ENCODE data around the gene SRA1. TPM values are rescaled to one million over a fixed set of nuclear protein-coding genes. Genes with fewer than 3 reads are reported as not detected.

SRA1 gene
- total RNA-seq, 1 donor from 2014 or later: 15.1 TPM

DNA sequence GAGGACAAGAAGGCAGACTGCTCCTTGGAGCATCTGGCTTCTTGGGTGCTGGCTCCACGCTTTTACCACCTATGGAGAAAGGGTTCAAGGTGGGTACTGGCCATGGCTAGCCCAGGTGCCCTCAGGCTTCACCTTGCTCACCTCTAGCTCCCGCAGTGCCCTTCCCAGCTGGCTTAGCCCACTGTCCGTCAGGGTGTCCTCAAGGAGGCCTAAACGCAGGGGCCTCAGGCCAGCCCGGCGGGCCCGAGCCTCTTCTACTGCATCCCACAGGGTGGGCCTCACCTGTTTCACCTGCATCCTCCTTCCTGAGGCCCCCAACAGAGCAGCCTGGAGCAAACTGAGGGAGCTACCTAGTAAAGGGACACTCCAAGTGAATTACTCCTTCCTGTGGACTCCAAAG is 16.4 kb upstream of the SRA1 start:
- Histone ChIP-seq H3K9ac (ENCODE audit: low read depth in 1 of 3, low read length in 3 of 3) (no peak overlapping the region), H3K9me3 (ENCODE audit: control insufficient read depth in 3 of 3, low read length in 3 of 3) (no peaks in the 10 kb centered on the region), H3K4me3 (ENCODE audit: low read length in 3 of 3) (no peak overlapping the region), H3K36me3 (ENCODE audit: control insufficient read depth in 3 of 3, insufficient read depth in 3 of 3, low read length in 3 of 3) (peaks cover 0 to 2% (median 0%) of the 10 kb centered on the region in 3 donors), H3K27me3 (ENCODE audit: control insufficient read depth in 3 of 3, insufficient read depth in 3 of 3, low read length in 3 of 3) (no peaks in the 10 kb centered on the region), H3K27ac (ENCODE audit: low read depth, low read length) (peak overlapping the region; percentile 45), H3K4me1 (ENCODE audit: control insufficient read depth in 3 of 3, insufficient read depth in 3 of 3, low read length in 3 of 3) (peaks cover 38 to 53% (median 45%) of the 10 kb centered on the region in 3 donors)

DNA sequence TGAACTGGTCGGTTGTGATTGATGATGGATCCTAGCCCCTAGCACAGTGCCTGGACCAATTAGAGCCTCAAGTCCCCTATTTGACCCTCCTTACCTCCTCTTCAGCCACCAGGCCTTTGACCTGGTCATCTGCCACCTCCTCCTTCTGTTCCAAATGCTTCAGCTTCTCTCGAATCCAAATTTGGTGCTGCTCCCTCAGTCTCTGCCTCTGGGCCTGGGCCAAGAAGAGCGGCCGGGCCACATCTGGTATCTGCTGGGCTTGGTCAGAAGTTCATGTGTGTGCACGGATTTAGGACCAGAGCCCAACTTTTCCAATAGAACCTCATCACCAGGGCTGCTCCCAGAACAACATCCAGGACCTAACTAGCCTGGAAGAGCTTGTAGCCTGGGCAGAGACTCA is 13.8 kb upstream of the SRA1 start:
- H3K36me3 ChIP-seq (ENCODE audit: control insufficient read depth in 3 of 3, insufficient read depth in 3 of 3, low read length in 3 of 3): peaks cover 18 to 23% (median 22%) of the 10 kb centered on the region in 3 donors
- H3K27me3 ChIP-seq (ENCODE audit: control insufficient read depth in 3 of 3, insufficient read depth in 3 of 3, low read length in 3 of 3): no peaks in the 10 kb centered on the region
- no peaks in the 10 kb centered on the region for H3K9me3 ChIP-seq (ENCODE audit: control insufficient read depth in 3 of 3, low read length in 3 of 3)
- H3K27ac ChIP-seq (ENCODE audit: low read depth, low read length): peak overlapping the region; percentile 93
- H3K4me3 ChIP-seq (ENCODE audit: low read length in 3 of 3): no peak overlapping the region
- no peak overlapping the region for H3K9ac ChIP-seq (ENCODE audit: low read depth in 1 of 3, low read length in 3 of 3)
- peaks cover 61 to 79% (median 70%) of the 10 kb centered on the region in 3 donors for H3K4me1 ChIP-seq (ENCODE audit: control insufficient read depth in 3 of 3, insufficient read depth in 3 of 3, low read length in 3 of 3)

DNA sequence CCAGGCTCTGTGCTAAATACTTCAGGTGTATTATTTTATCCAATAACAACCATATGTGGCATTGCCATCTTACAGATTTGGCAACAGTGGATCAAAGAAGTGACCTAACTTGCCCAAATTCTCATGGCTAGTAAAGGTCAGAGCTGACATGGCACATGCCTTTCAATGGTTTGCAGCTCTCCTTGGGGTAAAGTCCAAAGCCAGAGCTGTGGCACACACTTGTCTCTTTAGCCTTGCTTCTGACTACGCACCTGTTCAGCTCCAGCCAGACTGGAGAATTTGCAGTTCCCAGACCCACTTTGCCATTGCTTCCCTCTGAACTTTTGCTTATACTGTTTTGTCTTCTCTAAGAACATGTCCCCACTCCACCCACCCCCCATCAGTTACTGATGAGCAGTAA is 13.2 kb upstream of the SRA1 start:
- H3K27ac ChIP-seq (ENCODE audit: low read depth, low read length): peak overlapping the region; percentile 93

DNA sequence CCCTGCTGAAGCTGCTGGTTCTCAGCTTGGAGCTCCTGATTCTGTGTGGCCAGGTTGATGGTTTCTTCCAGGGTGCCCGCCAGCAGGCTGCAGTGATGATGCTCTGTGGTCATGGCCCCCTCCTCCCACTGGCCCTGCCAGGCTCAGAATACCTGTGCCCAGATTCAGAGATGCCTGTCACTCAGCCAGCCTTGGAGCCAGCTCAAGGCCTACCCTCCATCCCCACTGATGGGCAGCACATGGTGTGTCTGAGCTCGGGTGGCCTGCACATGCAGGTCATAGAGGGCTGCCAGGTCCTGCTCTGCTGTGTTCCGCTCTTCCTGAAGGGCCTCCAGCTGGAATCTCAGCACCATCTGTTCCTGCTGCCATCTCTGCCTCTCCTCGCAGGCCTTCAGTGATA is 12.8 kb upstream of the SRA1 start:
- no peaks in the 10 kb centered on the region for H3K27me3 ChIP-seq (ENCODE audit: control insufficient read depth in 3 of 3, insufficient read depth in 3 of 3, low read length in 3 of 3)
- H3K4me1 ChIP-seq (ENCODE audit: control insufficient read depth in 3 of 3, insufficient read depth in 3 of 3, low read length in 3 of 3): peaks cover 72 to 85% (median 78%) of the 10 kb centered on the region in 3 donors
- peak overlapping the region; percentile 17 to 75 (median 68) for H3K9ac ChIP-seq (ENCODE audit: low read depth in 1 of 3, low read length in 3 of 3)
- H3K27ac ChIP-seq (ENCODE audit: low read depth, low read length): peak overlapping the region; percentile 93
- H3K36me3 ChIP-seq (ENCODE audit: control insufficient read depth in 3 of 3, insufficient read depth in 3 of 3, low read length in 3 of 3): peaks cover 18 to 26% (median 23%) of the 10 kb centered on the region in 3 donors
- H3K9me3 ChIP-seq (ENCODE audit: control insufficient read depth in 3 of 3, low read length in 3 of 3): no peaks in the 10 kb centered on the region
- peak overlapping the region in 2 of 3 donors; percentile 7 to 11 for H3K4me3 ChIP-seq (ENCODE audit: low read length in 3 of 3)

More for the DNA sequence above, 13.2 kb upstream of the SRA1 start:
- Histone ChIP-seq H3K4me3 (ENCODE audit: low read length in 3 of 3) (no peak overlapping the region), H3K4me1 (ENCODE audit: control insufficient read depth in 3 of 3, insufficient read depth in 3 of 3, low read length in 3 of 3) (peaks cover 67 to 85% (median 76%) of the 10 kb centered on the region in 3 donors), H3K36me3 (ENCODE audit: control insufficient read depth in 3 of 3, insufficient read depth in 3 of 3, low read length in 3 of 3) (peaks cover 18 to 26% (median 23%) of the 10 kb centered on the region in 3 donors), H3K9me3 (ENCODE audit: control insufficient read depth in 3 of 3, low read length in 3 of 3) (no peaks in the 10 kb centered on the region), H3K27me3 (ENCODE audit: control insufficient read depth in 3 of 3, insufficient read depth in 3 of 3, low read length in 3 of 3) (no peaks in the 10 kb centered on the region), H3K9ac (ENCODE audit: low read depth in 1 of 3, low read length in 3 of 3) (peak overlapping the region in 1 of 3 donors; percentile 17)

DNA sequence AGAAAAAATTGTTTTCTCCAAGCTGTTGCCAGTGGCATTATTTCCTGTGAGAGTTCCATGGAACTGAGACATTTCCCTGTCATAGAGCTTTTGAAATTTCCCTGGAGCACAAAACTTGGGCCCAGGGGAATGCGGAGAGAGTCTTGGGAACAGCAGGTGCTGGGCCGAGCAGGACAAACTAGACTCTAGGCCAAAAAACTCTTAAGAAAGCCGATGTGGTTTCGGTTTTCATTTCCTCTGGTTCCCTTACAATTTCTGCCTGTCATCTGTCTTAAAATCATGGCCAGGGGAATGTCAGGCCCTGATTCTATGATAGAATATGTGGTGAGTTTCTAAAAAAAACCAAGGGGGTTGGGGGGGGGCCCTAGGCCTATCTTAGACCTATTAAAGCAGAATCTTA is 11.9 kb upstream of the SRA1 start:
- Histone ChIP-seq H3K9me3 (ENCODE audit: control insufficient read depth in 3 of 3, low read length in 3 of 3) (no peaks in the 10 kb centered on the region), H3K4me3 (ENCODE audit: low read length in 3 of 3) (peak overlapping the region in 2 of 3 donors; percentile 3 to 29), H3K27ac (ENCODE audit: low read depth, low read length) (peak overlapping the region; percentile 93), H3K4me1 (ENCODE audit: control insufficient read depth in 3 of 3, insufficient read depth in 3 of 3, low read length in 3 of 3) (peaks cover 72 to 82% (median 78%) of the 10 kb centered on the region in 3 donors), H3K27me3 (ENCODE audit: control insufficient read depth in 3 of 3, insufficient read depth in 3 of 3, low read length in 3 of 3) (no peaks in the 10 kb centered on the region), H3K9ac (ENCODE audit: low read depth in 1 of 3, low read length in 3 of 3) (peak overlapping the region; percentile 17 to 75 (median 68)), H3K36me3 (ENCODE audit: control insufficient read depth in 3 of 3, insufficient read depth in 3 of 3, low read length in 3 of 3) (peaks cover 18 to 26% (median 23%) of the 10 kb centered on the region in 3 donors)

DNA sequence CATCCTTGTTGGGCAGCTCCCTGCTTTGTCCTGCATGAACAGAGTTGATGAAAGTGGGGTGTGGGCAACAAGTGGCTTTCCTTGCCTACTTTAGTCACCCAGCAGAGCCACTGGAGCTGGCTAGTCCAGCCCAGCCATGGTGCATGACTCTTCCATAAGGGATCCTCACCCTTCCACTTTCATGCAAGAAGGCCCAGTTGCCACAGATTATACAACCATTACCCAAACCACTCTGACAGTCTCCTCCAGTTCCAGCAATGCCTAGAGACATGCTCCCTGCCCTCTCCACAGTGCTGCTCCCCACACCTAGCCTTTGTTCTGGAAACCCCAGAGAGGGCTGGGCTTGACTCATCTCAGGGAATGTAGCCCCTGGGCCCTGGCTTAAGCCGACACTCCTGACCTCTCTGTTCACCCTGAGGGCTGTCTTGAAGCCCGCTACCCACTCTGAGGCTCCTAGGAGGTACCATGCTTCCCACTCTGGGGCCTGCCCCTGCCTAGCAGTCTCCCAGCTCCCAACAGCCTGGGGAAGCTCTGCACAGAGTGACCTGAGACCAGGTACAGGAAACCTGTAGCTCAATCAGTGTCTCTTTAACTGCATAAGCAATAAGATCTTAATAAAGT is 11.3 kb upstream of the SRA1 start:
- no peaks in the 10 kb centered on the region for H3K27me3 ChIP-seq (ENCODE audit: control insufficient read depth in 3 of 3, insufficient read depth in 3 of 3, low read length in 3 of 3)
- peaks cover 70 to 81% (median 78%) of the 10 kb centered on the region in 3 donors for H3K4me1 ChIP-seq (ENCODE audit: control insufficient read depth in 3 of 3, insufficient read depth in 3 of 3, low read length in 3 of 3)
- no peaks in the 10 kb centered on the region for H3K9me3 ChIP-seq (ENCODE audit: control insufficient read depth in 3 of 3, low read length in 3 of 3)
- peak overlapping the region in 2 of 3 donors; percentile 29 for H3K4me3 ChIP-seq (ENCODE audit: low read length in 3 of 3)
- H3K9ac ChIP-seq (ENCODE audit: low read depth in 1 of 3, low read length in 3 of 3): peak overlapping the region; percentile 17 to 68 (median 51)
- peak overlapping the region; percentile 93 for H3K27ac ChIP-seq (ENCODE audit: low read depth, low read length)
- H3K36me3 ChIP-seq (ENCODE audit: control insufficient read depth in 3 of 3, insufficient read depth in 3 of 3, low read length in 3 of 3): peaks cover 18 to 26% (median 23%) of the 10 kb centered on the region in 3 donors

DNA sequence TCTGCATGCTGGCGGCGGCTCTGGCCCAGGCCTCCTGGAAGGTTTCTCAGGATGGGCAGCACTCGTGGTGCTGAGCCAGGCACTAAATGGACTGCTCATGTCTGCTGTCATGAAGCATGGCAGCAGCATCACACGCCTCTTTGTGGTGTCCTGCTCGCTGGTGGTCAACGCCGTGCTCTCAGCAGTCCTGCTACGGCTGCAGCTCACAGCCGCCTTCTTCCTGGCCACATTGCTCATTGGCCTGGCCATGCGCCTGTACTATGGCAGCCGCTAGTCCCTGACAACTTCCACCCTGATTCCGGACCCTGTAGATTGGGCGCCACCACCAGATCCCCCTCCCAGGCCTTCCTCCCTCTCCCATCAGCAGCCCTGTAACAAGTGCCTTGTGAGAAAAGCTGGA is 10.6 kb upstream of the SRA1 start:
- H3K9ac ChIP-seq (ENCODE audit: low read depth in 1 of 3, low read length in 3 of 3): peak overlapping the region in 1 of 3 donors; percentile 17
- no peaks in the 10 kb centered on the region for H3K9me3 ChIP-seq (ENCODE audit: control insufficient read depth in 3 of 3, low read length in 3 of 3)
- H3K27ac ChIP-seq (ENCODE audit: low read depth, low read length): peak overlapping the region; percentile 93
- peaks cover 18 to 26% (median 23%) of the 10 kb centered on the region in 3 donors for H3K36me3 ChIP-seq (ENCODE audit: control insufficient read depth in 3 of 3, insufficient read depth in 3 of 3, low read length in 3 of 3)
- H3K4me3 ChIP-seq (ENCODE audit: low read length in 3 of 3): no peak overlapping the region
- peaks cover 76 to 86% (median 82%) of the 10 kb centered on the region in 3 donors for H3K4me1 ChIP-seq (ENCODE audit: control insufficient read depth in 3 of 3, insufficient read depth in 3 of 3, low read length in 3 of 3)
- no peaks in the 10 kb centered on the region for H3K27me3 ChIP-seq (ENCODE audit: control insufficient read depth in 3 of 3, insufficient read depth in 3 of 3, low read length in 3 of 3)

DNA sequence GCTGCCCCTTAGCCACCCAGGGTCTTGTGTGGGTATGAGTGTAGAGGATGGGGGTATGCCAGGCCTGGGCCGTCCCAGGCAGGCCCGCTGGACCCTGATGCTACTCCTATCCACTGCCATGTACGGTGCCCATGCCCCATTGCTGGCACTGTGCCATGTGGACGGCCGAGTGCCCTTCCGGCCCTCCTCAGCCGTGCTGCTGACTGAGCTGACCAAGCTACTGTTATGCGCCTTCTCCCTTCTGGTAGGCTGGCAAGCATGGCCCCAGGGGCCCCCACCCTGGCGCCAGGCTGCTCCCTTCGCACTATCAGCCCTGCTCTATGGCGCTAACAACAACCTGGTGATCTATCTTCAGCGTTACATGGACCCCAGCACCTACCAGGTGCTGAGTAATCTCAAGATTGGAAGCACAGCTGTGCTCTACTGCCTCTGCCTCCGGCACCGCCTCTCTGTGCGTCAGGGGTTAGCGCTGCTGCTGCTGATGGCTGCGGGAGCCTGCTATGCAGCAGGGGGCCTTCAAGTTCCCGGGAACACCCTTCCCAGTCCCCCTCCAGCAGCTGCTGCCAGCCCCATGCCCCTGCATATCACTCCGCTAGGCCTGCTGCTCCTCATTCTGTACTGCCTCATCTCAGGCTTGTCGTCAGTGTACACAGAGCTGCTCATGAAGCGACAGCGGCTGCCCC is 10.0 kb upstream of the SRA1 start:
- Histone ChIP-seq H3K4me1 (ENCODE audit: control insufficient read depth in 3 of 3, insufficient read depth in 3 of 3, low read length in 3 of 3) (peaks cover 81 to 92% (median 88%) of the 10 kb centered on the region in 3 donors), H3K27ac (ENCODE audit: low read depth, low read length) (no peak overlapping the region)

DNA sequence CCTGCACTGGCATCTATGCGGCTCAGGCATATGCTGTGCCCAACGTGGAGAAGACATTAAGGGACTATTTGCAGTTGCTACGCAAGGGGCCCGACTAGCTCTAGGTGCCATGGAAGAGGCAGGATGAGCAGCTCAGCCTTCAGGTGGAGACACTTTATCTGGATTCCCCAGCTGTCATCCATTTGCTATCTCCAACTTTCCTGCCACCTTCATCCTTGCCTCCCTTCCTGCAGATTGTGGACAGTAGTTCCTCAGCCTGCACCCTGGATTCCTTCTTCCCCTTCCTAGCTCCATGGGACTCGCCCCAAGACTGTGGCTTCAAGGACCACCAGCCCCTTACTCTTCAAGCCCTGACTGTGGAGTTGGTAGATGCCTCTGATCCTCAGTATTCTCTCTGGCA is 9.4 kb upstream of the SRA1 start:
- Histone ChIP-seq H3K9ac (ENCODE audit: low read depth in 1 of 3, low read length in 3 of 3) (no peak overlapping the region), H3K27ac (ENCODE audit: low read depth, low read length) (no peak overlapping the region), H3K36me3 (ENCODE audit: control insufficient read depth in 3 of 3, insufficient read depth in 3 of 3, low read length in 3 of 3) (peaks cover 18 to 29% (median 28%) of the 10 kb centered on the region in 3 donors), H3K4me3 (ENCODE audit: low read length in 3 of 3) (peak overlapping the region in 1 of 3 donors; percentile 17), H3K9me3 (ENCODE audit: control insufficient read depth in 3 of 3, low read length in 3 of 3) (no peaks in the 10 kb centered on the region), H3K27me3 (ENCODE audit: control insufficient read depth in 3 of 3, insufficient read depth in 3 of 3, low read length in 3 of 3) (no peaks in the 10 kb centered on the region), H3K4me1 (ENCODE audit: control insufficient read depth in 3 of 3, insufficient read depth in 3 of 3, low read length in 3 of 3) (peaks cover 84 to 92% (median 89%) of the 10 kb centered on the region in 3 donors)

More for the DNA sequence above, 10.0 kb upstream of the SRA1 start:
- H3K27me3 ChIP-seq (ENCODE audit: control insufficient read depth in 3 of 3, insufficient read depth in 3 of 3, low read length in 3 of 3): no peaks in the 10 kb centered on the region
- peaks cover 18 to 26% (median 23%) of the 10 kb centered on the region in 3 donors for H3K36me3 ChIP-seq (ENCODE audit: control insufficient read depth in 3 of 3, insufficient read depth in 3 of 3, low read length in 3 of 3)
- no peak overlapping the region for H3K4me3 ChIP-seq (ENCODE audit: low read length in 3 of 3)
- H3K9ac ChIP-seq (ENCODE audit: low read depth in 1 of 3, low read length in 3 of 3): no peak overlapping the region
- H3K9me3 ChIP-seq (ENCODE audit: control insufficient read depth in 3 of 3, low read length in 3 of 3): no peaks in the 10 kb centered on the region

DNA sequence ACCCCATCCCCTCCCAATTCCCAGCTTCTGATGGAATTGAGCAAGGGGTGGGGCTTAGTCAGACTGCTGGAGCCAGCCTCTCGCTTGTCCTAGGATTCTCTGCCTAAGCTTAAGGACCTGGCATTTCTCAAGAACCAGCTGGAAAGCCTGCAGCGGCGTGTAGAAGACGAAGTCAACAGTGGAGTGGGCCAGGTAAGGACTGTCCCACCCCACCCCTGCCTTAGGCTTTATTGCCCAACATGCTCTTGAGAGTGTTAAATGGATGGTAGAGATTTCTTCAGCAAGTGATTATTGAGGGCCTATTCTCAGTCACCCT is 8.5 kb upstream of the SRA1 start:
- H3K4me3 ChIP-seq (ENCODE audit: low read length in 3 of 3): peak overlapping the region; percentile 95 to 99 (median 98)
- H3K9ac ChIP-seq (ENCODE audit: low read depth in 1 of 3, low read length in 3 of 3): peak overlapping the region; percentile 95 to 98 (median 97)
- H3K36me3 ChIP-seq (ENCODE audit: control insufficient read depth in 3 of 3, insufficient read depth in 3 of 3, low read length in 3 of 3): peaks cover 25 to 36% (median 36%) of the 10 kb centered on the region in 3 donors
- H3K27ac ChIP-seq (ENCODE audit: low read depth, low read length): peak overlapping the region; percentile 97
- H3K4me1 ChIP-seq (ENCODE audit: control insufficient read depth in 3 of 3, insufficient read depth in 3 of 3, low read length in 3 of 3): peaks cover 78 to 87% (median 82%) of the 10 kb centered on the region in 3 donors
- no peaks in the 10 kb centered on the region for H3K27me3 ChIP-seq (ENCODE audit: control insufficient read depth in 3 of 3, insufficient read depth in 3 of 3, low read length in 3 of 3)
- no peaks in the 10 kb centered on the region for H3K9me3 ChIP-seq (ENCODE audit: control insufficient read depth in 3 of 3, low read length in 3 of 3)

Data from skeletal muscle tissue (tissue), 4 donors.